HCT116 (cell line): ENCODE measurements around the gene KIAA1614.

Experiments used
- ATF3 ChIP-seq: IDR thresholded peaks from 2 replicates; pipeline ENCODE4 v1.6.1; 2012
- CBX3 ChIP-seq: IDR thresholded peaks from 2 replicates; pipeline ENCODE4 v1.6.1; 2012; ENCODE audit warnings: low read depth
- CEBPB ChIP-seq: IDR thresholded peaks from 2 replicates; pipeline ENCODE4 v1.6.1; 2012; ENCODE audit warnings: low read depth
- CTCF ChIP-seq, 3 experiments: fragments of 200-600 bp in 1 of 3; sonication (generic) in 1 of 3; IDR thresholded peaks in 2 of 3; conservative IDR thresholded peaks in 1 of 3; 2 replicates each; pipeline ENCODE4 v1.5.1; 2012 to 2017; ENCODE audit warnings: low read depth in 2 of 3, low read length in 2 of 3, antibody characterized with exemption in 1 of 3, borderline replicate concordance in 1 of 3, control low read depth in 1 of 3, mild to moderate bottlenecking in 1 of 3, mixed read lengths in 1 of 3, mixed run types in 1 of 3, moderate library complexity in 1 of 3; ENCODE audit not compliant: insufficient read depth in 1 of 3
- ELF1 ChIP-seq: IDR thresholded peaks from 2 replicates; pipeline ENCODE4 v1.6.1; 2012; ENCODE audit warnings: low read depth, borderline replicate concordance
- EZH2 ChIP-seq: fragments of 200-600 bp; sonication (generic); IDR thresholded peaks from 2 replicates; pipeline ENCODE4 v1.6.1; 2017; ENCODE audit warnings: antibody characterized with exemption, mixed run types
- MAX ChIP-seq: IDR thresholded peaks from 2 replicates; pipeline ENCODE4 v1.6.1; 2012
- POLR2A ChIP-seq: IDR thresholded peaks from 2 replicates; pipeline ENCODE4 v1.7.0; 2011; ENCODE audit warnings: borderline replicate concordance; ENCODE audit not compliant: insufficient read depth, insufficient read length; ENCODE audit errors: extremely low read depth
- POLR2AphosphoS5 ChIP-seq: IDR thresholded peaks from 2 replicates; pipeline ENCODE4 v1.6.1; 2011; ENCODE audit warnings: mild to moderate bottlenecking, low read depth, low read length, moderate library complexity
- RAD21 ChIP-seq: IDR thresholded peaks from 2 replicates; pipeline ENCODE4 v1.6.1; 2012; ENCODE audit warnings: low read depth, mild to moderate bottlenecking
- SP1 ChIP-seq: IDR thresholded peaks from 2 replicates; pipeline ENCODE4 v1.6.1; 2012; ENCODE audit warnings: low read depth
- SRF ChIP-seq: IDR thresholded peaks from 2 replicates; pipeline ENCODE4 v1.6.1; 2012; ENCODE audit warnings: low read depth
- ZFX ChIP-seq: fragments of 450-650 bp; IDR thresholded peaks from 2 replicates; pipeline ENCODE4 v1.6.1; 2017
- ZNF274 ChIP-seq: fragments of 200-500 bp; sonication (Bioruptor generic); IDR thresholded peaks from 2 replicates; pipeline ENCODE4 v1.6.1; 2014; ENCODE audit warnings: mild to moderate bottlenecking, low read depth, low read length, inconsistent platforms

GRCh38 chr1:180920193-180920592 is 7.5 kb downstream of the KIAA1614 start:
- TF ChIP-seq SP1 (no peak), CBX3 (no peak), CTCF (IDR thresholded peaks at IDR 0.05 in 2 of 3, conservative IDR thresholded peaks at IDR 0.05 in 1 of 3; ENCODE audit: borderline replicate concordance in 1 of 3, insufficient read depth in 1 of 3, low read depth in 2 of 3, low read length in 2 of 3) (no peak), MAX (no peak), SRF (no peak), CEBPB (no peak), POLR2A (no peak), EZH2 (no peak), ATF3 (no peak), ZNF274 (no peak), RAD21 (no peak), POLR2AphosphoS5 (no peak), ELF1 (no peak), ZFX (no peak)
